ENCODE measurements around the gene ATP1A1. TPM values are rescaled to one million over a fixed set of nuclear protein-coding genes. Genes with fewer than 3 reads are reported as not detected.

ATP1A1 gene
- total RNA-seq: 255 TPM
- long read RNA-seq, transcript ATP1A1-201 (23 exons, 3,654 nt): major isoform, 266 of 317 reads
- long read RNA-seq, partial matches to known transcripts: 42 of 317 reads
- long read RNA-seq, other reads (novel, unspliced or antisense): 7 of 317 reads

- intact Hi-C loops (cut with DNase I): loop anchor here (5.0 kb wide), 1 partner anchor 124 kb away; no protein-coding TSS in a partner anchor
- DNase-seq (peak; percentile 99), ATAC-seq (ENCODE audit: poor library complexity) (peak; percentile 86)
Measured at GRCh38 chr1:116372651-116373430, at the start of gene ATP1A1. TSS of gene ATP1A1 (plus strand) at chr1:116373244. CDS start at chr1:116373512, 268 bp downstream.

- DNase-seq (no peak), ATAC-seq (ENCODE audit: poor library complexity) (no peak)
- intact Hi-C loops (cut with DNase I): no loop called here
Measured at GRCh38 chr1:116323491-116323890, 49.6 kb upstream of the ATP1A1 start.

- DNase-seq: no peak
- no peak for ATAC-seq (ENCODE audit: poor library complexity)
- intact Hi-C loops (cut with DNase I): no loop called here
Measured at GRCh38 chr1:116324411-116324810, 48.6 kb upstream of the ATP1A1 start.

GRCh38 chr1:116325104-116325503 is 47.9 kb upstream of the ATP1A1 start:
- intact Hi-C loops (cut with DNase I): no loop called here
- ATAC-seq (ENCODE audit: poor library complexity) (no peak), DNase-seq (no peak)

- no peak for DNase-seq
- intact Hi-C loops (cut with DNase I): no loop called here
- no peak for ATAC-seq (ENCODE audit: poor library complexity)
Measured at GRCh38 chr1:116325922-116326321, 47.1 kb upstream of the ATP1A1 start.

GRCh38 chr1:116326486-116326885 is 46.6 kb upstream of the ATP1A1 start:
- no peak for DNase-seq
- intact Hi-C loops (cut with DNase I): no loop called here
- no peak for ATAC-seq (ENCODE audit: poor library complexity)

- ATAC-seq (ENCODE audit: poor library complexity) (no peak), DNase-seq (no peak)
- intact Hi-C loops (cut with DNase I): no loop called here
Measured at GRCh38 chr1:116328671-116329070, 44.4 kb upstream of the ATP1A1 start.

- intact Hi-C loops (cut with DNase I): no loop called here
- DNase-seq (no peak), ATAC-seq (ENCODE audit: poor library complexity) (no peak)
Measured at GRCh38 chr1:116329524-116330341, 43.3 kb upstream of the ATP1A1 start.

GRCh38 chr1:116330342-116330652 is 42.7 kb upstream of the ATP1A1 start:
- ATAC-seq (ENCODE audit: poor library complexity) (no peak), DNase-seq (no peak)
- intact Hi-C loops (cut with DNase I): no loop called here

- ATAC-seq (ENCODE audit: poor library complexity) (no peak), DNase-seq (no peak)
- intact Hi-C loops (cut with DNase I): no loop called here
Measured at GRCh38 chr1:116330846-116331245, 42.2 kb upstream of the ATP1A1 start.

GRCh38 chr1:116331523-116331922 is 41.5 kb upstream of the ATP1A1 start:
- ATAC-seq (ENCODE audit: poor library complexity) (no peak), DNase-seq (no peak)
- intact Hi-C loops (cut with DNase I): no loop called here

GRCh38 chr1:116332451-116332850 is 40.6 kb upstream of the ATP1A1 start:
- intact Hi-C loops (cut with DNase I): no loop called here
- DNase-seq: no peak
- ATAC-seq (ENCODE audit: poor library complexity): no peak

- DNase-seq (no peak), ATAC-seq (ENCODE audit: poor library complexity) (no peak)
- intact Hi-C loops (cut with DNase I): no loop called here
Measured at GRCh38 chr1:116333171-116334014, 39.7 kb upstream of the ATP1A1 start.

- DNase-seq (peak; percentile 60), ATAC-seq (ENCODE audit: poor library complexity) (peak; percentile 61)
- intact Hi-C loops (cut with DNase I): no loop called here
Measured at GRCh38 chr1:116334015-116334547, 39.0 kb upstream of the ATP1A1 start.

GRCh38 chr1:116334868-116335635 is 38.0 kb upstream of the ATP1A1 start:
- intact Hi-C loops (cut with DNase I): no loop called here
- ATAC-seq (ENCODE audit: poor library complexity) (peak; percentile 78), DNase-seq (no peak)

- intact Hi-C loops (cut with DNase I): no loop called here
- ATAC-seq (ENCODE audit: poor library complexity) (no peak), DNase-seq (no peak)
Measured at GRCh38 chr1:116335850-116336624, 37.0 kb upstream of the ATP1A1 start.

GRCh38 chr1:116337398-116337797 is 35.6 kb upstream of the ATP1A1 start:
- intact Hi-C loops (cut with DNase I): no loop called here
- ATAC-seq (ENCODE audit: poor library complexity): no peak
- DNase-seq: no peak

All from Right ventricle myocardium superior (tissue), 1 donor.